GM23248 (cell line): ENCODE data around the gene NKAIN4.

Experiments
- EZH2 ChIP-seq: fragments of 200-600 bp; sonication (generic); IDR thresholded peaks from 2 replicates; pipeline ENCODE4 v1.6.1; 2018; ENCODE audit warnings: antibody characterized with exemption, mild to moderate bottlenecking; ENCODE audit not compliant: insufficient read depth, poor library complexity, severe bottlenecking
- EZH2phosphoT487 ChIP-seq: fragments of 200-600 bp; sonication (generic); IDR thresholded peaks from 2 replicates; pipeline ENCODE4 v1.6.1; 2018; ENCODE audit warnings: antibody characterized with exemption, moderate library complexity, mild to moderate bottlenecking, low read depth; ENCODE audit not compliant: insufficient read depth

GRCh38 chr20:63268671-63269439, 14.6 kb upstream of the NKAIN4 start:
- TF ChIP-seq EZH2phosphoT487 (no peak), EZH2 (no peak)
